Measurements from ENCODE around the gene C1QTNF9B. TPM values are rescaled to one million over a fixed set of nuclear protein-coding genes. Genes with fewer than 3 reads are reported as not detected.

Gene C1QTNF9B
- total RNA-seq, 1 donor from 2014 or later, result not detected

GRCh38 chr13:23858546-23858945, 38.8 kb downstream of the C1QTNF9B start:
- Histone ChIP-seq H3K79me2 (ENCODE audit: insufficient read depth, low read length) (no peaks in the 10 kb centered on the region), H4K20me1 (ENCODE audit: insufficient read depth, low read length) (no peaks in the 10 kb centered on the region), H3K27ac (ENCODE audit: low read depth, low read length) (no peak overlapping the region), H3K36me3 (ENCODE audit: insufficient read depth, low read length) (peaks cover 6% of the 10 kb centered on the region), H2AFZ (ENCODE audit: low read depth, low read length) (no peak overlapping the region), H3K9ac (ENCODE audit: low read length) (no peak overlapping the region), H3K4me3 (ENCODE audit: insufficient read depth, low read depth, low read length) (no peak overlapping the region), H3K4me2 (ENCODE audit: low read length) (peak overlapping the region; percentile 2), H3K4me1 (ENCODE audit: insufficient read depth, low read length) (no peaks in the 10 kb centered on the region), H3K27me3 (ENCODE audit: insufficient read depth, low read length) (no peaks in the 10 kb centered on the region), H3K9me3 (ENCODE audit: insufficient read depth, low read depth, low read length) (no peaks in the 10 kb centered on the region)
- Mint-ChIP-seq H3K4me1 (ENCODE audit: low read depth, unreplicated experiment) (no peaks in the 10 kb centered on the region), H3K36me3 (ENCODE audit: low read depth, unreplicated experiment) (peaks cover 16% of the 10 kb centered on the region), H3K9me3 (ENCODE audit: unreplicated experiment) (no peaks in the 10 kb centered on the region), H3K27ac (ENCODE audit: unreplicated experiment) (no peak overlapping the region), H3K27me3 (ENCODE audit: low read depth, unreplicated experiment) (no peaks in the 10 kb centered on the region), H3K4me3 (ENCODE audit: unreplicated experiment) (no peak overlapping the region)
- FAIRE-seq, result no peak
- no peak for DNase-seq (ENCODE audit: low read depth)
- TF ChIP-seq EZH2 (IDR thresholded peaks at IDR 0.05; ENCODE audit: insufficient read depth, low read length) (no peak), CTCF (IDR thresholded peaks at IDR 0.05; ENCODE audit: insufficient read depth, low read depth, low read length) (no peak)

- Histone ChIP-seq H4K20me1 (ENCODE audit: insufficient read depth, low read length) (no peaks in the 10 kb centered on the region), H3K9me3 (ENCODE audit: insufficient read depth, low read depth, low read length) (no peaks in the 10 kb centered on the region), H3K36me3 (ENCODE audit: insufficient read depth, low read length) (peaks cover 6% of the 10 kb centered on the region), H3K79me2 (ENCODE audit: insufficient read depth, low read length) (no peaks in the 10 kb centered on the region), H3K27ac (ENCODE audit: low read depth, low read length) (no peak overlapping the region), H2AFZ (ENCODE audit: low read depth, low read length) (no peak overlapping the region), H3K9ac (ENCODE audit: low read length) (no peak overlapping the region), H3K4me3 (ENCODE audit: insufficient read depth, low read depth, low read length) (no peak overlapping the region), H3K4me2 (ENCODE audit: low read length) (no peak overlapping the region), H3K27me3 (ENCODE audit: insufficient read depth, low read length) (no peaks in the 10 kb centered on the region), H3K4me1 (ENCODE audit: insufficient read depth, low read length) (no peaks in the 10 kb centered on the region)
- DNase-seq (ENCODE audit: low read depth) (no peak), FAIRE-seq (no peak)
- Mint-ChIP-seq H3K4me1 (ENCODE audit: low read depth, unreplicated experiment) (no peaks in the 10 kb centered on the region), H3K27me3 (ENCODE audit: low read depth, unreplicated experiment) (no peaks in the 10 kb centered on the region), H3K4me3 (ENCODE audit: unreplicated experiment) (no peak overlapping the region), H3K9me3 (ENCODE audit: unreplicated experiment) (no peaks in the 10 kb centered on the region), H3K27ac (ENCODE audit: unreplicated experiment) (no peak overlapping the region), H3K36me3 (ENCODE audit: low read depth, unreplicated experiment) (peaks cover 13% of the 10 kb centered on the region)
- TF ChIP-seq CTCF (IDR thresholded peaks at IDR 0.05; ENCODE audit: insufficient read depth, low read depth, low read length) (no peak), EZH2 (IDR thresholded peaks at IDR 0.05; ENCODE audit: insufficient read depth, low read length) (no peak)
These were observed 41.1 kb downstream of the C1QTNF9B start for GRCh38 chr13:23856008-23856750.

GRCh38 chr13:23855360-23855759, 41.9 kb downstream of the C1QTNF9B start:
- no peaks in the 10 kb centered on the region for H3K4me1 Mint-ChIP-seq (ENCODE audit: low read depth, unreplicated experiment)
- Histone ChIP-seq H4K20me1 (ENCODE audit: insufficient read depth, low read length) (no peaks in the 10 kb centered on the region), H3K4me3 (ENCODE audit: insufficient read depth, low read depth, low read length) (no peak overlapping the region), H3K79me2 (ENCODE audit: insufficient read depth, low read length) (no peaks in the 10 kb centered on the region), H3K27me3 (ENCODE audit: insufficient read depth, low read length) (no peaks in the 10 kb centered on the region), H3K9ac (ENCODE audit: low read length) (no peak overlapping the region), H2AFZ (ENCODE audit: low read depth, low read length) (no peak overlapping the region), H3K27ac (ENCODE audit: low read depth, low read length) (no peak overlapping the region), H3K4me1 (ENCODE audit: insufficient read depth, low read length) (no peaks in the 10 kb centered on the region), H3K4me2 (ENCODE audit: low read length) (no peak overlapping the region), H3K36me3 (ENCODE audit: insufficient read depth, low read length) (peaks cover 6% of the 10 kb centered on the region), H3K9me3 (ENCODE audit: insufficient read depth, low read depth, low read length) (no peaks in the 10 kb centered on the region)
- H3K27ac Mint-ChIP-seq (ENCODE audit: unreplicated experiment), result no peak overlapping the region
- no peaks in the 10 kb centered on the region for H3K9me3 Mint-ChIP-seq (ENCODE audit: unreplicated experiment)
- no peak for TF ChIP-seq CTCF (IDR thresholded peaks at IDR 0.05; ENCODE audit: insufficient read depth, low read depth, low read length)
- TF ChIP-seq EZH2 (IDR thresholded peaks at IDR 0.05; ENCODE audit: insufficient read depth, low read length), result no peak
- H3K27me3 Mint-ChIP-seq (ENCODE audit: low read depth, unreplicated experiment), result no peaks in the 10 kb centered on the region
- no peak overlapping the region for H3K4me3 Mint-ChIP-seq (ENCODE audit: unreplicated experiment)
- DNase-seq (ENCODE audit: low read depth) (no peak), FAIRE-seq (no peak)
- H3K36me3 Mint-ChIP-seq (ENCODE audit: low read depth, unreplicated experiment), result peaks cover 8% of the 10 kb centered on the region

All from astrocyte (in vitro differentiated cells and primary cell).